Esophagus squamous epithelium (tissue), 4 donors: Measurements from ENCODE around the gene OR52I2.

Experiments
- CTCF ChIP-seq, 6 experiments: fragments of 450-650 bp in 4 of 6; fragments of 200-600 bp in 2 of 6; sonication (generic) in 2 of 6; IDR thresholded peaks; one replicate each; pipeline ENCODE4 v1.5.1; 2016 to 2019; ENCODE audit warnings: antibody characterized with exemption in 6 of 6, mild to moderate bottlenecking in 4 of 6, moderate library complexity in 4 of 6
- POLR2A ChIP-seq, 4 donors: fragments of 450-650 bp; IDR thresholded peaks; one replicate each; pipeline ENCODE4 v1.6.1; 2017; ENCODE audit warnings: antibody characterized with exemption in 4 of 4, mild to moderate bottlenecking in 4 of 4, moderate library complexity in 3 of 4

- TF ChIP-seq CTCF (IDR thresholded peaks at IDR 0.05) (no peak), POLR2A (IDR thresholded peaks at IDR 0.05) (no peak)
Measured at GRCh38 chr11:4560467-4560866, 21.1 kb upstream of the OR52I2 start.
